Measurements from ENCODE around the gene CCNDBP1.
A peak's percentile ranks its signal among the peaks of the same experiment; 100 is the strongest.
"Not testable (repeated sequence)": the region's sequence is repeated elsewhere in the genome, so short reads cannot be mapped to it uniquely, and the experiment has no call there.

The CCNDBP1 gene

GRCh38 chr15:43185157-43186002, at the start of gene CCNDBP1:
TSS of gene CCNDBP1 (plus strand) at chr15:43185403. CDS start at chr15:43185499, 96 bp downstream.
- peak; percentile 70 for DNase-seq

GRCh38 chr15:43143203-43143941, 41.8 kb upstream of the CCNDBP1 start:
- DNase-seq: no peak

GRCh38 chr15:43144512-43144911, 40.7 kb upstream of the CCNDBP1 start:
- no peak for DNase-seq

- DNase-seq: no peak
Measured at GRCh38 chr15:43146184-43146583, 39.0 kb upstream of the CCNDBP1 start.

- DNase-seq: no peak
Measured at GRCh38 chr15:43150191-43150929, 34.8 kb upstream of the CCNDBP1 start.

GRCh38 chr15:43151688-43152087, 33.5 kb upstream of the CCNDBP1 start:
- no peak for DNase-seq

GRCh38 chr15:43153269-43153668, 31.9 kb upstream of the CCNDBP1 start:
- DNase-seq: no peak

- DNase-seq: no peak
Measured at GRCh38 chr15:43165801-43166325, 19.3 kb upstream of the CCNDBP1 start.

- not testable (repeated sequence) for DNase-seq
Measured at GRCh38 chr15:43167261-43167660, 17.9 kb upstream of the CCNDBP1 start.

GRCh38 chr15:43168192-43169107, 16.8 kb upstream of the CCNDBP1 start:
- DNase-seq: peak; percentile 2

GRCh38 chr15:43169888-43170287, 15.3 kb upstream of the CCNDBP1 start:
- no peak for DNase-seq

GRCh38 chr15:43175656-43176309, 9.4 kb upstream of the CCNDBP1 start:
- DNase-seq: not testable (repeated sequence)

- not testable (repeated sequence) for DNase-seq
Measured at GRCh38 chr15:43177147-43177546, 8.1 kb upstream of the CCNDBP1 start.

GRCh38 chr15:43183270-43183669, 1.9 kb upstream of the CCNDBP1 start:
- DNase-seq: no peak

- no peak for DNase-seq
Measured at GRCh38 chr15:43184407-43185124, 637 bp upstream of the CCNDBP1 start.

- no peak for DNase-seq
Measured at GRCh38 chr15:43186003-43186353, 775 bp downstream of the CCNDBP1 start.

- DNase-seq: peak; percentile 53
Measured at GRCh38 chr15:43187544-43188155, 2.4 kb downstream of the CCNDBP1 start.

- DNase-seq: no peak
Measured at GRCh38 chr15:43189296-43189695, 4.1 kb downstream of the CCNDBP1 start.

GRCh38 chr15:43190178-43190577, 5.0 kb downstream of the CCNDBP1 start:
- no peak for DNase-seq

- DNase-seq: no peak
Measured at GRCh38 chr15:43193710-43194109, 8.5 kb downstream of the CCNDBP1 start.

Data from NCI-H510A treated with DMSO at 0.1 percent for 48 hours (cell line).